ENCODE data around the gene TYROBP.
"Not testable (repeated sequence)": the region's sequence is repeated elsewhere in the genome, so short reads cannot be mapped to it uniquely, and the experiment has no call there.

The TYROBP gene

DNA sequence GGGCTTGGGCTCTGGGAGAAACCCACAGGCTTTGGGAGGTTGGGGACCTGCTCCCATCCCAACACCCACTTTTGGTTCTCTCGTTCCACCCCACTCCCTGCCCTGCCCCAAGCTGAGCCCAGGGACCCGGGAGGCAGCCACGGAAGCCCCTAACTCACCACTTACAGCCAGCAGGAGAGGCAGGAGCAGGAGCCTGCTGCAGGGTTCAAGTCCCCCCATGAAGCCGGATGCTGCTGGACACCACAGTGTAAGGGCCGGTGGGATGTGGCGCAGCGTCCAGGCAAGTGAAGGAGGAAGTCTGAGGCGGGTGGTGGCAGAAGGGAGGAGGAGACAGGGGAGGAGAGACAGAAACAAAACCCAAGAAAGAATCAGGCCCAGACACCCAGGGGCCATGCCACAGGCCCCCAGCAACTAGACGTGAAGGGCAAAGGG, at the start of gene TYROBP:
Gene TYROBP, minus strand, starts transcription at position 286 of the 432 bp plus-strand sequence. Its CDS starts 67 bp downstream, at position 219.
- peak within 1 kb of the TSS; percentile 40 to 46 for H3K4me3 ChIP-seq (ENCODE audit: low read depth in 1 of 2, low read length in 2 of 2)
- H3K9me3 ChIP-seq (ENCODE audit: control insufficient read depth in 1 of 2, low read length in 2 of 2) = no peaks in the 10 kb centered on the region
- H3K4me1 ChIP-seq (ENCODE audit: control insufficient read depth in 1 of 2, insufficient read depth in 2 of 2, low read length in 2 of 2) = no peaks in the 10 kb centered on the region
- no peaks in the 10 kb centered on the region for H3K36me3 ChIP-seq (ENCODE audit: control insufficient read depth in 1 of 2, insufficient read depth in 2 of 2, low read length in 2 of 2)
- peak within 1 kb of the TSS; percentile 30 to 39 for H3K9ac ChIP-seq (ENCODE audit: low read depth in 1 of 2, low read length in 2 of 2)
- H3K27me3 ChIP-seq (ENCODE audit: control insufficient read depth in 1 of 2, insufficient read depth in 2 of 2, low read length in 2 of 2) = no peaks in the 10 kb centered on the region
- H3K27ac ChIP-seq (ENCODE audit: low read depth, low read length) = peak within 1 kb of the TSS; percentile 50

DNA sequence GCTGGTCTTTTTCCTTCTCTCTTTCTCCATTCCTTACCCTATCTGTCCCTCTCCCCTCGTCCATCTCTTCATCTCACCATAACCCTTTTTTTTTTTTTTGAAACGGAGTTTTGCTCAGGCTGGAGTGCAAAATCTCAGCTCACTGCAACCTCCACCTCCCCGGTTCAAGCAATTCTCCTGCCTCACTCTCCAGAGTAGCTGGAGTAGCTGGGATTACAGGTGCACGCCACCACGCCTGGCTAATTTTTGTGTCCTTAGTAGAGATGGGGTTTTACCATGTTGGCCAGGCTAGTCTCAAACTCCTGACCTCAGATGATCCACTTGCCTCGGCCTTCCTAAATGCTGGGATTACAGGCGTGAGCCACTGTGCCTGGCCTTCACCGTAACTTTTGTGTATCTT, 49.3 kb upstream of the TYROBP start:
- H3K27ac ChIP-seq (ENCODE audit: low read depth, low read length); H3K9ac ChIP-seq (ENCODE audit: low read depth in 1 of 2, low read length in 2 of 2); H3K36me3 ChIP-seq (ENCODE audit: control insufficient read depth in 1 of 2, insufficient read depth in 2 of 2, low read length in 2 of 2); H3K9me3 ChIP-seq (ENCODE audit: control insufficient read depth in 1 of 2, low read length in 2 of 2); H3K4me1 ChIP-seq (ENCODE audit: control insufficient read depth in 1 of 2, insufficient read depth in 2 of 2, low read length in 2 of 2); H3K4me3 ChIP-seq (ENCODE audit: low read depth in 1 of 2, low read length in 2 of 2): not testable (repeated sequence)
- peaks cover 13 to 23% of the 10 kb centered on the region in 2 donors for H3K27me3 ChIP-seq (ENCODE audit: control insufficient read depth in 1 of 2, insufficient read depth in 2 of 2, low read length in 2 of 2)

DNA sequence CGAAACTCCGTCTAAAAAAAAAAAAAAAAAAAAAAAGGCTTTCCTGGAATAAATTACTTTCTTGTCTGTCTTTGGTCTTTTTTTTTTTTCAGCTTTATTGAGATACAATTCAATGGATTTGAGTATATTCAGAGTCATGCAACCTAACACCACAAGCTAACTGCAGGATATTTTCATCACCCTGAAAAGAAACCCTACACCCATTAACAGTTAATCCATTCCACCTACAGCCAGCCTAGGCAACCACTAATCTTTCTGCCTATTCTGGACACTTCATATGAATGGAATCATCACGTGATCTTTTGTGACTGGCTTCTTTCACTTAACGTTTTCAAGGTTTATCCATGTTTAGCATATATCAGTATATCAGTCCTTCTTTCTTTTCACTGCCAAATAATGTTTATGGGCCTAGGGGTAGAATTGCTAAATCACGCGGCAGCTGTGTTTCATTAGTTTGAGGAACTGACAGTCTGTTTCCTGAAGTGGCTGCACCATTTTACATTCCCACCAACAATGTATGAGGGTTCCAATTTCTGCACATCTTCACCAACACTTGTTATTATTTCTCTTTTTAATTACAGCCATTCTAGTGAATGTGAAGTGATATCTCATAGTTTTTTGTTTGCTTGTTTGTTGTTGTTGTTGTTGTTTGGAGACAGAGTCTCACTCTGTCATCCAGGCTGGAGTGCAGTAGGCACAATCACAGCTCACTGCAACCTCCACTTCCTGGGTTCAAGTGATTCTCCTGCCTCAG, 48.0 kb upstream of the TYROBP start:
- H3K4me3 ChIP-seq (ENCODE audit: low read depth in 1 of 2, low read length in 2 of 2) = no peak overlapping the region
- peaks cover 13 to 23% of the 10 kb centered on the region in 2 donors for H3K27me3 ChIP-seq (ENCODE audit: control insufficient read depth in 1 of 2, insufficient read depth in 2 of 2, low read length in 2 of 2)
- no peak overlapping the region for H3K27ac ChIP-seq (ENCODE audit: low read depth, low read length)
- peaks cover 0 to 5% of the 10 kb centered on the region in 2 donors for H3K4me1 ChIP-seq (ENCODE audit: control insufficient read depth in 1 of 2, insufficient read depth in 2 of 2, low read length in 2 of 2)
- H3K9ac ChIP-seq (ENCODE audit: low read depth in 1 of 2, low read length in 2 of 2) = no peak overlapping the region
- no peaks in the 10 kb centered on the region for H3K36me3 ChIP-seq (ENCODE audit: control insufficient read depth in 1 of 2, insufficient read depth in 2 of 2, low read length in 2 of 2)
- H3K9me3 ChIP-seq (ENCODE audit: control insufficient read depth in 1 of 2, low read length in 2 of 2) = no peaks in the 10 kb centered on the region

DNA sequence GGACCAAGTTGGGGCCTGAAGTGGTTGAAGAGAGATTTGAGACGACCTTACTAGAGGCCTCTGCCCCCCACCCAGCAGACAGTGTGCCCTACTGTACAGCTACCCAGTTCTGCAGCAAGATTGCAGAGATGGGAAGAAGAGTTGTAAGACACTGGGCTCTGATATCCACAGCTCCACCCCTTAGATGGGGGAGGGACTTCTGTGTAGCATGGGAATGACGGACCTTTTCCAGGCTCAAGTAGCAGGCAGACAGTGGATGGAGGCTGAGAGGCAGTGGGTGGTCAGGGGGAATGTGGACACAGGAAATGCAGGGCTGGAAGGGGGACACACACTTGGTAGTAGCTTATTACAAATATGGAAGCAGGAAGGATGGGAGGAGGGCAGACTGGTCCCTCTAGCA, 41.0 kb upstream of the TYROBP start:
- Histone ChIP-seq H3K4me3 (ENCODE audit: low read depth in 1 of 2, low read length in 2 of 2) (no peak overlapping the region), H3K9me3 (ENCODE audit: control insufficient read depth in 1 of 2, low read length in 2 of 2) (no peaks in the 10 kb centered on the region), H3K27ac (ENCODE audit: low read depth, low read length) (no peak overlapping the region), H3K36me3 (ENCODE audit: control insufficient read depth in 1 of 2, insufficient read depth in 2 of 2, low read length in 2 of 2) (peaks cover 0 to 2% of the 10 kb centered on the region in 2 donors), H3K27me3 (ENCODE audit: control insufficient read depth in 1 of 2, insufficient read depth in 2 of 2, low read length in 2 of 2) (no peaks in the 10 kb centered on the region), H3K4me1 (ENCODE audit: control insufficient read depth in 1 of 2, insufficient read depth in 2 of 2, low read length in 2 of 2) (peaks cover 0 to 5% of the 10 kb centered on the region in 2 donors), H3K9ac (ENCODE audit: low read depth in 1 of 2, low read length in 2 of 2) (no peak overlapping the region)

DNA sequence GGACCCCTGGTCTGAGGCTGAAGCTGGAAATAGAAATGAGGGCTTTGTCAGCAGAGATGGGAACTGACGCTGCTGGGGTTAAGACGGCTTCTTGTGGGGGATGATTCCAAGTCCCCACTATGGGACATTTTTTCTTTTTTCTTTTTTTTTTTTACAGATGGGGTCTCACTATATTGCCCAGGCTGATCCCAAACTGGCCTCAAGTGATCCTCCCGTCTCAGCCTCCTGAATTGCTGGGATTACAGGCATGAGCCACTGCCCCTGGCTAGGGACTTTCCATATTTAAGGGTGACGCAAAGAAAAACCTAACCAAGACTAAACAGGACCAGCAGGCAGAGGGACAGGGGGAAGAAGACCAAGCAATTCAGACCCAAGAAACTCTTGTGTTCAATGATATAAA, 38.1 kb upstream of the TYROBP start:
- H3K9me3 ChIP-seq (ENCODE audit: control insufficient read depth in 1 of 2, low read length in 2 of 2) = no peaks in the 10 kb centered on the region
- no peak overlapping the region for H3K27ac ChIP-seq (ENCODE audit: low read depth, low read length)
- no peaks in the 10 kb centered on the region for H3K4me1 ChIP-seq (ENCODE audit: control insufficient read depth in 1 of 2, insufficient read depth in 2 of 2, low read length in 2 of 2)
- H3K9ac ChIP-seq (ENCODE audit: low read depth in 1 of 2, low read length in 2 of 2) = no peak overlapping the region
- no peak overlapping the region for H3K4me3 ChIP-seq (ENCODE audit: low read depth in 1 of 2, low read length in 2 of 2)
- no peaks in the 10 kb centered on the region for H3K27me3 ChIP-seq (ENCODE audit: control insufficient read depth in 1 of 2, insufficient read depth in 2 of 2, low read length in 2 of 2)
- peaks cover 0 to 6% of the 10 kb centered on the region in 2 donors for H3K36me3 ChIP-seq (ENCODE audit: control insufficient read depth in 1 of 2, insufficient read depth in 2 of 2, low read length in 2 of 2)

DNA sequence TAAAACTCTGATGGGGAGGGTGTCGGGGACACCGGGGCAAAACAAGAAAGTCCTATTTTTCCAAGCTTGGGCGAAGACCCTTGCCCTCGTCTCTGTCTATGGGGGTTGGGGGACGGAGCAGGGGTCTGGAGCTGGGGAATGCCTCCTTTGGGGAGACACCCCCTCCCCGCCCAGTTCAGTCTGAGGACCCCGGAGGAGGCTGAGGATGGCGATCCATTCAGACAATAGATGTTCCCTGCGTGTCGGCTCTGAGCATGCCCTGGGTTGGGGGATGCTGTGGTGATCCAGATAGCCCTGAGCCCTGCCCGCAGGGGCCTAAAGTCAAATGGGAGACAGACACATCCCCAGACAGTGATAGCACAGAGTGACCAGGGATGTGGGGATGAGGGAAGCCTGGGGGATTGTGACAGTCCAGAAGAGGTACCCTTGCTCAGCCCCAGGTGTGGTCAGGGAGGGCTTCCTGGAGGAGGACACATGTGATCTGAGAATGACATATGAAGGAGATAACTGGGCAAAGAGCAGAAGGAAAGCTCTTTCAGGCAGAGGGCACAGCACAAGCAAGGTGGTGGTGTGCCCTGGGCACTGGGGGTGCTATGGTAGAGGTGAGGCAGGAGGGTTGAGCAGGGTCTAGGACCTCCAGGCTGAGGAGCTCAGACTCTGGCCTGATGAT, 37.2 kb upstream of the TYROBP start:
- Histone ChIP-seq H3K9me3 (ENCODE audit: control insufficient read depth in 1 of 2, low read length in 2 of 2) (no peaks in the 10 kb centered on the region), H3K27ac (ENCODE audit: low read depth, low read length) (no peak overlapping the region), H3K4me3 (ENCODE audit: low read depth in 1 of 2, low read length in 2 of 2) (no peak overlapping the region), H3K27me3 (ENCODE audit: control insufficient read depth in 1 of 2, insufficient read depth in 2 of 2, low read length in 2 of 2) (no peaks in the 10 kb centered on the region), H3K36me3 (ENCODE audit: control insufficient read depth in 1 of 2, insufficient read depth in 2 of 2, low read length in 2 of 2) (peaks cover 0 to 10% of the 10 kb centered on the region in 2 donors), H3K9ac (ENCODE audit: low read depth in 1 of 2, low read length in 2 of 2) (no peak overlapping the region), H3K4me1 (ENCODE audit: control insufficient read depth in 1 of 2, insufficient read depth in 2 of 2, low read length in 2 of 2) (no peaks in the 10 kb centered on the region)

DNA sequence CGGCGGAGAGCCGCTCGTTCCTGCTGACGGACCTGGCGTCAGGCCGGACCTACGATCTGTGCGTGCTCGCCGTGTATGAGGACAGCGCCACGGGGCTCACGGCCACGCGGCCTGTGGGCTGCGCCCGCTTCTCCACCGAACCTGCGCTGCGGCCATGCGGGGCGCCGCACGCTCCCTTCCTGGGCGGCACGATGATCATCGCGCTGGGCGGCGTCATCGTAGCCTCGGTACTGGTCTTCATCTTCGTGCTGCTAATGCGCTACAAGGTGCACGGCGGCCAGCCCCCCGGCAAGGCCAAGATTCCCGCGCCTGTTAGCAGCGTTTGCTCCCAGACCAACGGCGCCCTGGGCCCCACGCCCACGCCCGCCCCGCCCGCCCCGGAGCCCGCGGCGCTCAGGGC, 36.5 kb upstream of the TYROBP start:
- no peak overlapping the region for H3K4me3 ChIP-seq (ENCODE audit: low read depth in 1 of 2, low read length in 2 of 2)
- no peak overlapping the region for H3K9ac ChIP-seq (ENCODE audit: low read depth in 1 of 2, low read length in 2 of 2)
- no peaks in the 10 kb centered on the region for H3K27me3 ChIP-seq (ENCODE audit: control insufficient read depth in 1 of 2, insufficient read depth in 2 of 2, low read length in 2 of 2)
- no peaks in the 10 kb centered on the region for H3K4me1 ChIP-seq (ENCODE audit: control insufficient read depth in 1 of 2, insufficient read depth in 2 of 2, low read length in 2 of 2)
- no peak overlapping the region for H3K27ac ChIP-seq (ENCODE audit: low read depth, low read length)
- peaks cover 0 to 11% of the 10 kb centered on the region in 2 donors for H3K36me3 ChIP-seq (ENCODE audit: control insufficient read depth in 1 of 2, insufficient read depth in 2 of 2, low read length in 2 of 2)
- H3K9me3 ChIP-seq (ENCODE audit: control insufficient read depth in 1 of 2, low read length in 2 of 2) = no peaks in the 10 kb centered on the region

DNA sequence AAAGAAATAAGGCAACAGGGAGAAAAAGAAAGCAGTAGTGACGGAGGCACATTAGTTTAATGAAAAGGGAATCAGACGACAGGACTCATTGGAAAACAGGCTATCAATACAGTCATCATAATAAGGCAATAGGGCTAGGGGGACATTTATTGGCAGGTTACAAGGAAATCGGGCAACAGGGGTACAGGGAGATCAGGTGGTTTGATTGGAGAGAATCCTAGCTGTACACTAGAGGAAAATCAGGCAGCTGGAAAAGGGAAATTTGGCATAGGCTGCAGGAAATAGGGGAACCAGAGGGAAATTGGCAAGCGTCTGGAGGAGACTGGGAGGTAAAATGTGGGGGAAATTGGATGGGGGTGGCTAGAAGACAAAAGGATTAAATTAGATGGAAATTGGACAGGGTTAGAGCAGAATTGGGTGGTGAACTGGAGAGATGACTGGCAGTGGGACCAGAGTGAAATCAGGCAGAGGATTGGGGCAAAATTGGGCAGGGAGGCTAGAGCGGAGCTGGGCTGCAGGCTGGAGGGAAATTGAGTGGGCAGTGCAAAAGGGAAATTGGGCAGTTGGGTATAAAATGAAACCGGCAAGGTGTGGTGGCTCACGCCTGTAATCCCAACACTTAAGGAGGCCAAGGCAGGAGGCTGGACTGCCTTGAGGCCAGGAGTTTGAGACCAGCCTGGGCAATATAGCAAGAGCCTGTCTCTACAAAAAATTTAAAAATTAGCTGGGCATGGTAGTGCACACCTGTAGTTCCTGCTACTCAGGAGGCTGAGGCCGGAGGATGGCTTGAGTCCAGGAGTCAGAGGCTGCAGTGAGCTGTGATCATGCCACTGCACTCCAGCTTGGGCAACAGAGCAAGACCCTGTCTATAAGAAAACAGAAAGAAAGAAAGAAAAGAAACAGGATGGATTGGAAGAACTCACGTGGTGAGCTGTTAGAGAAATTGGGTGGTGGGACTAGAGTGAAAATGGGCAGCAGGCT, 35.5 kb upstream of the TYROBP start:
- peaks cover 0 to 17% of the 10 kb centered on the region in 2 donors for H3K36me3 ChIP-seq (ENCODE audit: control insufficient read depth in 1 of 2, insufficient read depth in 2 of 2, low read length in 2 of 2)

DNA sequence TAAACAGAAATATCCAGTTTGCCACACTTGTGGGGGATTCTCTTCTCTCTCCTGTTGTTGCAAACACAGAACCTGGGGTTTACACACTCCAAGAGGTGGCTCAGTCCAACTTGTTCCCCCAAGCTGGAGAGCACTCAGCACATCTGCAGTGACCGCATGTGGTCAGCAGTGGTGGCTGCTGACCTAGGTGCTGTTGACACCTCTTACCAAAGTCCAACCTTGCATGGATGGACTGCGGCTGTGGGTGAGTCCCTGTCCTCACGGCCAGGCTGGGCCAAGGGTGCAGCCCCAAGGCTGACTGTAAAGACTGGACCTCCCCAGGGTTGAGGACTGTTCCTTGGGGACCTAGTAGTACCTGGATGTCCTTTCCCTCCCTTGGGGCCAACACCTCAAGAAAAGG, 34.1 kb upstream of the TYROBP start:
- Histone ChIP-seq H3K36me3 (ENCODE audit: control insufficient read depth in 1 of 2, insufficient read depth in 2 of 2, low read length in 2 of 2) (peaks cover 0 to 17% of the 10 kb centered on the region in 2 donors), H3K4me3 (ENCODE audit: low read depth in 1 of 2, low read length in 2 of 2) (no peak overlapping the region), H3K27me3 (ENCODE audit: control insufficient read depth in 1 of 2, insufficient read depth in 2 of 2, low read length in 2 of 2) (no peaks in the 10 kb centered on the region), H3K9ac (ENCODE audit: low read depth in 1 of 2, low read length in 2 of 2) (no peak overlapping the region), H3K9me3 (ENCODE audit: control insufficient read depth in 1 of 2, low read length in 2 of 2) (no peaks in the 10 kb centered on the region), H3K4me1 (ENCODE audit: control insufficient read depth in 1 of 2, insufficient read depth in 2 of 2, low read length in 2 of 2) (peaks cover 11 to 13% of the 10 kb centered on the region in 2 donors), H3K27ac (ENCODE audit: low read depth, low read length) (no peak overlapping the region)

More for the DNA sequence above, 35.5 kb upstream of the TYROBP start:
- no peaks in the 10 kb centered on the region for H3K27me3 ChIP-seq (ENCODE audit: control insufficient read depth in 1 of 2, insufficient read depth in 2 of 2, low read length in 2 of 2)
- no peaks in the 10 kb centered on the region for H3K4me1 ChIP-seq (ENCODE audit: control insufficient read depth in 1 of 2, insufficient read depth in 2 of 2, low read length in 2 of 2)
- no peak overlapping the region for H3K27ac ChIP-seq (ENCODE audit: low read depth, low read length)
- H3K9ac ChIP-seq (ENCODE audit: low read depth in 1 of 2, low read length in 2 of 2) = no peak overlapping the region
- no peak overlapping the region for H3K4me3 ChIP-seq (ENCODE audit: low read depth in 1 of 2, low read length in 2 of 2)
- no peaks in the 10 kb centered on the region for H3K9me3 ChIP-seq (ENCODE audit: control insufficient read depth in 1 of 2, low read length in 2 of 2)
